PC-9 (cell line): ENCODE data around the gene TFRC. TPM values are rescaled to one million over a fixed set of nuclear protein-coding genes. Genes with fewer than 3 reads are reported as not detected.

Experiments
- BruUV-seq: library from RNA; stranded (reverse); fragments of 400-500 nt; replicated peaks from 2 replicates; lab custom pipeline; 2021; lab: Mats Ljungman, UMichigan
- CTCF ChIA-PET: fragments of 300-600 bp; sonication (Branson Sonifier 250); formaldehyde crosslinking; loops from one replicate; lab custom pipeline; 2022; ENCODE audit warnings: antibody characterized with exemption; lab: Charles Lee
- POLR2A ChIA-PET: fragments of 300-600 bp; sonication (Branson Sonifier 250); formaldehyde crosslinking; loops from one replicate; lab custom pipeline; 2022; ENCODE audit warnings: antibody characterized with exemption; ENCODE audit not compliant: unreplicated experiment; lab: Charles Lee
- DNase-seq, 2 experiments: peaks; one replicate each; pipeline versions ENCODE4 v3.0.0 to v3.0.0-alpha.2; 2015 to 2022; ENCODE audit warnings: mixed read lengths in 1 of 2
- H2AFZ ChIP-seq: fragments of 200-600 bp; sonication (generic); 2 replicates; pipeline ENCODE4 v1.8.1; 2017; ENCODE audit warnings: antibody characterized with exemption
- H3F3A ChIP-seq: fragments of 200-600 bp; sonication (generic); 2 replicates; pipeline ENCODE4 v1.8.1; 2017; ENCODE audit warnings: antibody characterized with exemption, mild to moderate bottlenecking, low read depth; ENCODE audit not compliant: insufficient read depth
- H3K27ac ChIP-seq: fragments of 200-600 bp; sonication (generic); 2 replicates; pipeline ENCODE4 v1.6.1; 2016; ENCODE audit warnings: mixed run types
- H3K27me3 ChIP-seq: fragments of 200-600 bp; sonication (generic); 2 replicates; pipeline ENCODE4 v1.6.1; 2016; ENCODE audit warnings: low read depth, mixed run types; ENCODE audit not compliant: insufficient read depth
- H3K36me3 ChIP-seq: fragments of 200-600 bp; sonication (generic); 2 replicates; pipeline ENCODE4 v1.6.1; 2016; ENCODE audit warnings: low read depth, mixed run types
- H3K4me1 ChIP-seq: fragments of 200-600 bp; sonication (generic); replicated peaks from 2 replicates; pipeline ENCODE4 v1.6.1; 2016; ENCODE audit warnings: mixed run types; ENCODE audit not compliant: insufficient read depth
- H3K4me2 ChIP-seq: fragments of 200-600 bp; sonication (generic); 2 replicates; pipeline ENCODE4 v1.6.1; 2017; ENCODE audit warnings: mixed run types
- H3K4me3 ChIP-seq: fragments of 200-600 bp; sonication (generic); 2 replicates; pipeline ENCODE4 v1.6.1; 2016; ENCODE audit warnings: mixed run types
- H3K79me2 ChIP-seq: fragments of 200-600 bp; sonication (generic); 2 replicates; pipeline ENCODE4 v1.6.1; 2017; ENCODE audit warnings: low read depth, mixed run types
- H3K9me2 ChIP-seq: fragments of 200-600 bp; sonication (generic); 2 replicates; pipeline ENCODE4 v1.8.1; 2017; ENCODE audit warnings: mild to moderate bottlenecking; ENCODE audit not compliant: insufficient read depth
- H3K9me3 ChIP-seq: fragments of 200-600 bp; sonication (generic); 2 replicates; pipeline ENCODE4 v1.8.1; 2016; ENCODE audit warnings: low read depth; ENCODE audit not compliant: insufficient read depth
- H4K20me1 ChIP-seq: fragments of 200-600 bp; sonication (generic); 2 replicates; pipeline ENCODE4 v1.8.1; 2017; ENCODE audit not compliant: insufficient read depth
- CTCF ChIP-seq: fragments of 200-600 bp; sonication (generic); conservative IDR thresholded peaks from 2 replicates; pipeline ENCODE4 v1.6.1; 2017; ENCODE audit warnings: mixed run types, antibody characterized with exemption, mild to moderate bottlenecking, moderate library complexity
- EZH2 ChIP-seq: fragments of 200-600 bp; sonication (generic); IDR thresholded peaks from 2 replicates; pipeline ENCODE4 v1.8.0; 2017; ENCODE audit warnings: antibody characterized with exemption, low read depth
- intact Hi-C: fragments of 100-400 bp; cut with micrococcal nuclease; formaldehyde crosslinking; loops from one replicate; pipeline ENCODE4 v1.10.0; 2022; ENCODE audit not compliant: unreplicated experiment
- total RNA-seq: library from RNA; stranded (reverse); gene quantifications from 2 replicates; pipeline ENCODE4 v1.2.3, GENCODE V29; 2021

TFRC gene
- total RNA-seq, 1 experiment from 2014 or later = 195 TPM

- Histone ChIP-seq H3F3A (peaks cover 14% of the 10 kb centered on the region), H3K27ac (no peak overlapping the region), H4K20me1 (no peaks in the 10 kb centered on the region), H3K36me3 (no peaks in the 10 kb centered on the region), H2AFZ (no peak overlapping the region), H3K9me3 (no peaks in the 10 kb centered on the region), H3K79me2 (no peaks in the 10 kb centered on the region), H3K27me3 (no peaks in the 10 kb centered on the region), H3K9me2 (no peaks in the 10 kb centered on the region), H3K4me1 (peaks cover 11% of the 10 kb centered on the region), H3K4me2 (no peak overlapping the region), H3K4me3 (no peak overlapping the region)
- BruUV-seq = no TSS peak
- TF ChIP-seq CTCF = no peak
- no peak for TF ChIP-seq EZH2
- DNase-seq = no peak
- ChIA-PET CTCF (no interaction called here), POLR2A (no interaction called here)
- intact Hi-C loops = no loop called here
Measured at GRCh38 chr3:196122021-196122687, 40.3 kb upstream of the TFRC start.

GRCh38 chr3:196121066-196121465 lies 39.2 kb upstream of the TFRC start:
- Histone ChIP-seq H3K4me3 (no peak overlapping the region), H3K4me1 (peaks cover under 1% of the 10 kb centered on the region), H3K36me3 (no peaks in the 10 kb centered on the region), H3K9me3 (no peaks in the 10 kb centered on the region), H4K20me1 (no peaks in the 10 kb centered on the region), H3K79me2 (no peaks in the 10 kb centered on the region), H3K9me2 (no peaks in the 10 kb centered on the region), H3K4me2 (no peak overlapping the region), H3F3A (peaks cover 5% of the 10 kb centered on the region; the same call in 1 of the 2 replicates), H3K27ac (no peak overlapping the region), H2AFZ (no peak overlapping the region), H3K27me3 (no peaks in the 10 kb centered on the region)
- intact Hi-C loops = no loop called here
- no peak for DNase-seq
- POLR2A ChIA-PET = no interaction called here
- TF ChIP-seq CTCF = no peak
- TF ChIP-seq EZH2 = no peak
- CTCF ChIA-PET = interaction anchor here (0.6 kb wide), 1 partner anchor 48 kb away, joined by 5 read pairs; no protein-coding TSS in a partner anchor
- no TSS peak for BruUV-seq

GRCh38 chr3:196120291-196120951 lies 38.5 kb upstream of the TFRC start:
- Histone ChIP-seq H3K9me3 (no peaks in the 10 kb centered on the region), H3K9me2 (no peaks in the 10 kb centered on the region), H3K36me3 (no peaks in the 10 kb centered on the region), H3K4me2 (no peak overlapping the region), H3K4me1 (no peaks in the 10 kb centered on the region; the same call in 1 of the 2 replicates), H4K20me1 (no peaks in the 10 kb centered on the region), H3F3A (peaks cover 5% of the 10 kb centered on the region; the same call in 1 of the 2 replicates), H3K4me3 (no peak overlapping the region), H3K27me3 (no peaks in the 10 kb centered on the region), H3K79me2 (no peaks in the 10 kb centered on the region), H3K27ac (no peak overlapping the region), H2AFZ (no peak overlapping the region)
- CTCF ChIA-PET = interaction anchor here (0.6 kb wide), 1 partner anchor 47 kb away, joined by 5 read pairs; no protein-coding TSS in a partner anchor
- no peak for TF ChIP-seq CTCF
- no TSS peak for BruUV-seq
- POLR2A ChIA-PET = no interaction called here
- DNase-seq = peak in 1 of 2 experiments; percentile 56
- intact Hi-C loops = no loop called here
